Fibroblast of upper back skin (primary cell): ENCODE data around the gene C1orf74.

Experiments
- DNase-seq: peaks from one replicate; pipeline ENCODE4 v3.0.0-alpha.2; 2013

The C1orf74 gene

DNA sequence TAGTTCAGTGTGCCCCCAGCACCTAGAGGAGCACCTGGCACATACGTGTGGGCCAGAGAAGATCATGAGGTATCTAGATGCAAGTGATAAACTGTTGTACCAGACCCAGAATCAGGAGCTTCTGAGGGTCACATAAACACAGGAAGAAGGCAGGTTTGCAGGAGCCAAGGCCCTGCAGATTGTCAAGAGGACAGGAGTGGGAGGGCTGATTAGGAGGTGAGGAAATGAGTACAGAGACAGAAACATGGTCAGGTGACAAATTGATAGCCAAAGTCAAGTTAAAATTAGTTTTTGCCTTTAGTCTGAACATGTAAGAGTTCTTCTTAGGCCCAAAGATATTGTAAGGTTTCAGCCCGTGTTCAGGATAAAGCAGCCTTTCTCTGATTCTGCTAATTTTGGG is 42.5 kb downstream of the C1orf74 start:
- no peak for DNase-seq

DNA sequence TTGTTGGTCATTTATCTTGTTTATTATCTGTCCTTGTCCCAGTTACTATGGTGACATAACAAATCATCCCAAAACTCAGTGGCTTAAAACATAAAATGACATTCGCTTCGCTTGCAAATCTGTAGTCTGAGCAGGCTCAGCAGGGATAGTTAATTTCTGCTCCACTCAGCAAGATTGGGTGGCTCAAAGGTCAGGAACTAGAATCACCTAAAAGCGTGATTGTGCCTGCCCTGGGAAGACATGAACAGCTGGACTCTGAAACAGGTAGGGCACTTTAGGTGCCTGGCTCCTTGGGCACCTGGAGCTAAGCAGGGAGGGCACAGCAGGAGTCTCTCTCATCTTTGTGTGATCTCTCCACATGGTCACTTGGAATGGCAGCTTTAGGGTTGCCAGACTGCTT is 43.2 kb downstream of the C1orf74 start:
- no peak for DNase-seq

DNA sequence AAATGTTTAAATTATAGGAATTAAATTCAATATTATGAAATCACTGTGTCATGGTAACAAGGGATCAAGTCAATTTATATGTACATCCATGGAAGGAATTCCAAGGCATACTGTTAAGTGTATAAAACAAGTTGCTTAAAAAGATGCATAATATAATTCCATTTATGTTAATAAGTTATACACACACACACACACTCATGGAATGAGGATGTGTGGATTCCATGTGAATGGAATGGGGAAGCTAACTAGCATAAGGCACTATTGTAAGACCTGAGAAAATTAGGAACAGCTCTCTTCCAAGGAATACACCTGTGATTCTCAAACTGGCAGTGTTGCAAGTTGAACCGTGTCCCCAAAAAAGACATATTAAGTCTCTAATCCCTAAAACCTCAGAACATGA is 46.1 kb downstream of the C1orf74 start:
- DNase-seq: no peak

DNA sequence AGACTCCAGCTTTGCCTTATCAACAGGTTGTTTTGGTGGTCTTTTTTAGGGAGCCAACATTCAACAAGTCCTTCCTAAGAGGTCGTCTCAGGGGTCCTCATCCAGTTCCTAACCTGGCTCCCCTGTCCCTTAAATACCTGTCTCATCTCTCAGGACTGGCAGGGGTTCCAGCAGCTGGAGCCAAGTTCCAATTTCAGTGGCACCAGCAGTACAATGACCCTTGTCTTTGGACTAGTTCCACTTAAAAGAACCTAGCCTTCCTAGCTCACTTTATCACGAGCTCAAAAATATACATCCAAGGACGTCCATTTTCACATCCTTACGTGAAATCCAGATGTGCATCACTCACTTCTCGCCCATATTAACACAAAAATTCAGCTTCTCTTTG is 47.2 kb downstream of the C1orf74 start:
- no peak for DNase-seq

DNA sequence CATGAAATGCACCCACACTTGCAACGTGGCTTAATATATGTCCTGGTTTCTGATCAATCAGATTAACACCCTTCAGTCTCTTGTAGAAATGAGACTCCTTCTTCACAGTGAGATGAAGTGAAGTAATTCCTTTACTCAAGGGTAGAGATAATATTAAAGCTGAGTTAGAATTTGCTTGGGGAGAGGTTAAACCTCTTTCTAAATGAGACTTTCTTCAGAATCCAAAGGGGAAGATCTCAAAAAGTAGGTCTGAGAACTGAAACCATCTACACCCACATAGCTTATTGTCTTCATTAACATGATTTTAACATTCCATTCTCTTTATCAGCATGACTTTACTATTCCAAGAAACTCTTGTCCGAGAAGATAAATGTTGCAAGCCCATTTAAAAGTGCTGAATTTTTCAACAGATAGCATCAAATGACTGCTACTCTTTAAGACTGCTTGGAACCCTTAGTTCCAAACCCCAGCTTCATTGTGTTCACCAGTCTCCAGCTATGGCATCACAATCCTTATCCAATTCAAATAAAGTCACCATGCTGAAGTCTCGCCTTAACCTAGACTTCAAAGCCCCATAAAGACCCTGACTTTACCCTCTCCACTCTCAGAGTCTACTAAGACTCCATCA is 47.8 kb downstream of the C1orf74 start:
- DNase-seq: no peak

DNA sequence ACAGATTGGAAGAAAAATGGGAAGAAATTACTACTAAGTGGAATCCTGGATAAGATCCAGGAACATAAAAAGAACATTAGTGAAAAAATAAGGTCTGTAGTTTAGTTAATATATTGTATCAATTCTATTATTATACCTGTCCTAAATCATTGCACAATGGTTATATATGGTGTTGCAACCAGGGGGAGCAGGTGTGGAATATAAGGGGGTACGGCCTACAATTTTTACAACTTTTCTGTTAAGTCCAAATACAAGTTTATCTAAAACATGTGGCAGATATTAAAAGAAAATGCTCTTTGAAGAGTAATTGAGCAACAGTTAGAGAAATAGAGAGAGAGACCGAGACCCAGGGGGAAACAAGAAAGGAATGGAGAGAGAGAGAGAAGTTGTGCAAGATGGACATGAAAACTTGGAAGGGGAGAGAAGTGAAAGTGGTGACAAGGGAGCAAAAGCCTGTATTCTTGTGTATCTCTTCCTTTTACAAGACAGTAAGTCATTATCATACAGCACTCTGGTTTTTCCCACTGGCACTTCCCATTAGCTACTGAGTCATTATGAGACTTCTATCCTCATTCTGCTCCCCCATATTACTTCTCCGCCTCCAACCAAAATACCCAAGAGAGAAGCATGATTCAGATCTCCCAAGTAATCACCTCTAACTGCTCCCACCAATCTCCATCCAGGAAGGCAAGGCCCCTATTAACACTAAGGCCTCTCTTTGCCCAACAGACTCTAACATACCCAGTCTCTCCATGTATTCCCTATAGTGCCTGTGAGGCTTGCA is 50.8 kb downstream of the C1orf74 start:
- peak; percentile 61 for DNase-seq

DNA sequence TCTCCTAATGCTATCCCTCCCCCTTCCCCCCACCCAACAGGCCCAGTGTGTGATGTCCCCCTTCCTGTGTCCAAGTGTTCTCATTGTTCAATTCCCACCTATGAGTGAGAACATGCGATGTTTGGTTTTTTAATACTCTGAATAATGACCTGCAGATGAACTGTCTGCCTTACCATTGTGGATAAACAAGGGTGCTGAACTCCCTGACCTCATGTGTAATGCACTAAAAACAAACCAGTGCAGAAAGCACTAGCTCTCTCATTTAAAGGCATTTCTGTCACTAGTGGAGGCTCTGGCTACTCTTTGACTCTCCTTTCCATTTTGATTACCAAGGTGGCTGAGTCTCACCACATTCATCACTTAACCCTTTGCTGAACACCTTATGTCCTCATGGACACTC is 51.6 kb downstream of the C1orf74 start:
- no peak for DNase-seq

DNA sequence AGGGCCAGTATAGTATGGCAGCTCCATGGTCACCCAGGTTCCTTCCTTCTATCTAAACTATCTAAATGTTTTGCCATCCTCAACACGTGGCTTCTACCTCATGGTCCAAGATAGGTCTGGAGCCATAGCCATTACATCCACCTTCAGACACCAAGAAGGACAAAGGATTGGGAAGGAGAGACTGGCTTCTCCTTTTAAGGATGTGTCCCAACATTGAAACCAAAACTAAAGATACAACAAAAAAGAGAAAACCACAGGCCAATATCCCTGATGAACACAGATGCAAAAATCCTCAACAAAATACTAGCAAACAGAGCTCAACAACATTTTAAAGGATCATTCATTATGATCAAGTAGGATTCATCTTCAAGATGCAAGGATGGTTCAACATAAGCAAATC is 54.9 kb downstream of the C1orf74 start:
- DNase-seq: no peak
